ENCODE measurements around the gene PRKCE.
"Not testable (repeated sequence)": the region's sequence is repeated elsewhere in the genome, so short reads cannot be mapped to it uniquely, and the experiment has no call there.

Gene PRKCE

DNA sequence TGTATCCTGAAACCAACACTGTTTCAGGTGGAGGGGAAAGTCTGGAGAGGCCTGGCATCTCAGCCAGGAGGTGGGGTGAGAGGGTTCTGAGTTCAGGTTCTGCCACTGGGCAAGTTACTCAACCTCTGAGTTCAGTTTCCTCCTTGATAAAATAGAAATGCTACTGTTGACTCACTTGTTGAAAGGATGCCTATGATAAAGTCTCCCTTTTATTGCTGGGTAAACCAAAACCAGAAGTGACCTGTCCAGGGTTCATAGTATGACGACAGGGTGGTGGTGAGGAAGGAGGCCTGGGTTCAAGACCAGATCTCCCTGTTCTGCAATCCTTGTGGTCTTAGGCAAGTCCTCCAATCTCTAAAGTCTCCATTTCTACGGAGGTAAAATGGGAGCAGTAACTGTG lies 232.7 kb downstream of the PRKCE start:
- no peak for DNase-seq (ENCODE audit: low spot score)
- TF ChIP-seq, protein P1, sequence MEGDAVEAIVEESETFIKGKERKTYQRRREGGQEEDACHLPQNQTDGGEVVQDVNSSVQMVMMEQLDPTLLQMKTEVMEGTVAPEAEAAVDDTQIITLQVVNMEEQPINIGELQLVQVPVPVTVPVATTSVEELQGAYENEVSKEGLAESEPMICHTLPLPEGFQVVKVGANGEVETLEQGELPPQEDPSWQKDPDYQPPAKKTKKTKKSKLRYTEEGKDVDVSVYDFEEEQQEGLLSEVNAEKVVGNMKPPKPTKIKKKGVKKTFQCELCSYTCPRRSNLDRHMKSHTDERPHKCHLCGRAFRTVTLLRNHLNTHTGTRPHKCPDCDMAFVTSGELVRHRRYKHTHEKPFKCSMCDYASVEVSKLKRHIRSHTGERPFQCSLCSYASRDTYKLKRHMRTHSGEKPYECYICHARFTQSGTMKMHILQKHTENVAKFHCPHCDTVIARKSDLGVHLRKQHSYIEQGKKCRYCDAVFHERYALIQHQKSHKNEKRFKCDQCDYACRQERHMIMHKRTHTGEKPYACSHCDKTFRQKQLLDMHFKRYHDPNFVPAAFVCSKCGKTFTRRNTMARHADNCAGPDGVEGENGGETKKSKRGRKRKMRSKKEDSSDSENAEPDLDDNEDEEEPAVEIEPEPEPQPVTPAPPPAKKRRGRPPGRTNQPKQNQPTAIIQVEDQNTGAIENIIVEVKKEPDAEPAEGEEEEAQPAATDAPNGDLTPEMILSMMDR (IDR thresholded peaks at IDR 0.05; ENCODE audit: extremely low read depth, missing control alignments): no peak

DNA sequence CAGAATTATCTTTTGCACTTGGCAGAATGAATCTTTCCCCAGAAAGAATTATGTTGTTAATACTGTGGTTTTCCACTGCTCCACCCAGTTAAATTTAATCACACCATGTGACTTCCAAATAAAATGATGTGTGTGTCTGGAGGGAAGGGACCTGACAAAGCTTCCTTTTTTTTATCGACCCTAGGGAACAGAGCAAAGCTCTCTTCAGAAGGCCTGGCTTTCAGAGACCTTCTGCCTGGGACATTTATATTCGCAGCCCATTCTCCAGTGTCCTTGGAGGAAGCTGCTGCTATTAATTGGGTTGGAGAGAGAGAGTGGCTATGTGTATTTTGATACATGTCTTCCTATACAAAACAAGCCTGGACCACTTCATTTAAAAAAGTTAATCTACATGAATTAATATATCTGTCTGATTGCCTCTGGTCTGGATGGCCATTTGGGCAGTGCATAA lies 233.7 kb downstream of the PRKCE start:
- TF ChIP-seq, protein P1 (IDR thresholded peaks at IDR 0.05; ENCODE audit: extremely low read depth, missing control alignments): no peak
- no peak for DNase-seq (ENCODE audit: low spot score)

DNA sequence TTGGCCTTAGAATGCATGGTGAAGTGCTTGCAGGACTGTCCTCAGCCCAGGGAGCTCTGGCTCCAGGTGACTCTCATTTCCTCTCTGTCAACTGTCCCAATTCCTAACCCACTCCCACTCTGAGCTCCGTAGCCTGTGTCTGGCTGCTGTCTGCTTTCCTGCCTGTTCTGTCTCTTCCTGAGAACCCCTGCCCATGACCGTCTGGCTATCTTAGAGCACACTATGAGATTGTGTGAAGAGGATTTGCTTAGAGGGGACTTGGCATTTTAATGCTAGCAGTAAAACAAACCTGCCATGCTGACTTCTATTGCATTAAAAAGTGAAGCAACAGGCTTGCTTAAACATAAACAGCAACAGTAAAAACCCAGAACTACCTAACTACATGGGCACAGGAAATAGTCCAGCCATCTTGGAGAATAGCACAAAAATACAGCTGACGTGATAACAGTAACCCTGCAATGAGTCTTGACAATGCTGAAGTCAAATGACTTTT lies 234.7 kb downstream of the PRKCE start:
- DNase-seq (ENCODE audit: low spot score): no peak
- TF ChIP-seq, protein P1 (IDR thresholded peaks at IDR 0.05; ENCODE audit: extremely low read depth, missing control alignments): no peak

DNA sequence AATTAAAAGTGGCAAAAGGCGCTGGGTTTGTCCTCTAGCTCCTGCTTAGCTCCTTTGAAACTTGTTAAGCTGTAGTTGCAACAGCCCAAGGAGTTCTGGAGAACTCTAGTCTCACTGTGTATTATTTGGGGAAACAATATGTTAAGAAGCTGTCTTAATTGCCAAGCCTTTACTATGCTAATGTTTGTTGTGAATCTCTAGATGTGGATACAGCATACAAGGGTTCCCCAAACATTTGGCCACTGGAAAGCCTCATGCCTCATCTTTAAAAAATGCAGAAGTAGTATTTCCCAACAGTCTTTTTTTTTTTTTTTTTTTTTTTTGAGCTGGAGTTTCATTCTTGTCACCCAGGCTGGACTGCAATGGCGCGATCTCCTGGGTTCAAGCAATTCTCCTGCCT lies 236.7 kb downstream of the PRKCE start:
- no peak for DNase-seq (ENCODE audit: low spot score)
- TF ChIP-seq, protein P1 (IDR thresholded peaks at IDR 0.05; ENCODE audit: extremely low read depth, missing control alignments): no peak

DNA sequence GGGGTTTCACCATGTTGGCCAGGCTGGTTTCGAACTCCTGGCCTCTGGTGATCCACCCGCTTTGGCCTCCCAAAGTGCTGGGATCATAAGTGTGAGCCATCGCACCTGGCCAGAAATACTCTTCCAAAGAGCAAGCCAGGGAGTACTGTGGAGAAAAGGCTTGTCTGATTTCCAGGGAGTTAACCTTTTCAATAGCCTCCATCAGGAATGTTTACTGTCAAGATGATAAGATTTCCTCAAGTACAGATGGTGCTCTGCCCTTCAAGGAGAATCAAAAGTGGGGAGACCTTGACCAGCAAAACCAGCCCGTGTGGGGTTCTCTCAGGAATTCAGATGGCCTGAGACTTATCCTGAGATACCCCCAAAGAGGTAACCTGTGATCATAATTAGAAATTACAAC lies 237.2 kb downstream of the PRKCE start:
- TF ChIP-seq, protein P1 (IDR thresholded peaks at IDR 0.05; ENCODE audit: extremely low read depth, missing control alignments): no peak
- no peak for DNase-seq (ENCODE audit: low spot score)

DNA sequence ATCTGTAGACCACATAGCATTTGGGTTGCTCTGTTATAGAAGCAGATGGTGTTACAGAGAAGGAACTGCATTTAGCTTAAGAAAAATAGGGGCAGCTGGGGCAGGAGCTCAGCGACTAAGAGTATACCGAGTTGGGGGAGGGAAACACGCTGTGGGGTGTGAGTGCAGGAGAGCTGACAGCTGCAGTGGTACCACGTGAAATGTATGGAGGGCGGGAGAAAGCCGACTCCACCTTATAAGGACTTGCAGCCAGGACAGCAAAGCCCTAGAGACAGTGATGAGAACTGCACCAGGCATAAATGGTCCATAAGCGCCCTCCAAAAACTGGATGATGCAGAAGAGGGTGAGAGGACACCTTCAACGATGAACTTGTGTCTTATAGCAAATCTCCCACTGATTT lies 237.6 kb downstream of the PRKCE start:
- TF ChIP-seq, protein P1 (IDR thresholded peaks at IDR 0.05; ENCODE audit: extremely low read depth, missing control alignments): no peak
- peak; percentile 82 for DNase-seq (ENCODE audit: low spot score)

DNA sequence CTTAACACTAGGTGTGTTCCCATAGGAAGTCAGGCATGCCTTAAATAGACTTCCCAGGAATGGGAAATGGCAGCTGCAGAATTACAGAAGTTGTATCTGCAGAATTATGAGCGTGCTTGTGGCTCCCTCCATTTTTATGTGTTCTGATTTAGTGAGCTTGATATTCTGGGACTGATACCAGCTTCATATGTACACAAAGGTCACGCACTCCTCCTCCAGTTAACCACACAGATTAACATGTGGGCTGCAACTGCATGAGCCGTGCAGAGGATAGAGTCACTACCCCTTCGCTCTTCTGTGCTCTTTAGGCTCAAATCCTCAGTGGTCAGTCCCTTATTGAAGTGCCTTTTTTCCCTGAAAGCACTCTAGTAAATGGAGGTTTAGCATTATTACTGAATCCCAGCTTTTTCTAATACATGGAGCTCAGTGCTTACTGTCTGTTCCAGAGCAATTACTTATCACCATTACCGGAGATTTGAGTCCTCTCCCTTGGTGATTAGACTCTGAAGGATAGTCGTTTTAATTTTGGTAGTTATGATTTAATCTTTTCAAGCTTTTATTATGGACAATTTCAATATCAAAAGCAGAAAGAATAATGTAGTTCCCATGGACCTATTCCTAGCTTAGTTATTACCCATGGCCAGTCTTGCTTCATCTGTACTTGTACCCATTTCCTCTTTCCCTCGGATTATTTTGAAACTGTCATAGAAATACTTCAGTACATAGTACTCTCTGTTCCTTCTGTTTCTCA lies 238.3 kb downstream of the PRKCE start:
- DNase-seq (ENCODE audit: low spot score): peak; percentile 44
- TF ChIP-seq, protein P1 (IDR thresholded peaks at IDR 0.05; ENCODE audit: extremely low read depth, missing control alignments): no peak

DNA sequence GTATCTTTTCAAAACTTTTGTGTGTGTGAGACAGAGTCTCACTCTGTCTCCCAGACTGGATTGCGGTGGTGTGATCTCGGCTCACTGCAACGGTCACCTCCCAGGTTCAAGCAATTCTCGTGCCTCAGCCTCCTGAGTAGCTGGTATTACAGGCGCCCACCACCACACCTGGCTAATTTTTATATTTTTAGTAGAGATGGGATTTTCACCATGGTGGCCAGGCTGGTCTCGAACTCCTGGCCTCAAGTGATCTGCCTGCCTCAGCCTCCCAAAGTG lies 238.8 kb downstream of the PRKCE start:
- not testable (repeated sequence) for DNase-seq (ENCODE audit: low spot score)

Data from GM20000 (cell line).